Esophagus muscularis mucosa (tissue), 4 donors: Measurements from ENCODE around the gene ZNF333.

Experiments
- EP300 ChIP-seq: sonication (generic); formaldehyde crosslinking; IDR thresholded peaks from one replicate; pipeline ENCODE4 v1.6.1; 2017; ENCODE audit warnings: antibody characterized with exemption
- POLR2AphosphoS5 ChIP-seq, 2 donors: sonication (generic); formaldehyde crosslinking; IDR thresholded peaks; one replicate each; pipeline ENCODE4 v1.6.1; 2017; ENCODE audit warnings: antibody characterized with exemption in 2 of 2
- TF ChIP-seq, protein P1 (sequence below), 3 experiments: fragments of 200-600 bp in 2 of 3; fragments of 450-650 bp in 1 of 3; sonication (generic) in 2 of 3; IDR thresholded peaks; one replicate each; pipeline ENCODE4 v1.5.1; 2017 to 2019; ENCODE audit warnings: antibody characterized with exemption in 3 of 3, mild to moderate bottlenecking in 2 of 3, moderate library complexity in 1 of 3

DNA sequence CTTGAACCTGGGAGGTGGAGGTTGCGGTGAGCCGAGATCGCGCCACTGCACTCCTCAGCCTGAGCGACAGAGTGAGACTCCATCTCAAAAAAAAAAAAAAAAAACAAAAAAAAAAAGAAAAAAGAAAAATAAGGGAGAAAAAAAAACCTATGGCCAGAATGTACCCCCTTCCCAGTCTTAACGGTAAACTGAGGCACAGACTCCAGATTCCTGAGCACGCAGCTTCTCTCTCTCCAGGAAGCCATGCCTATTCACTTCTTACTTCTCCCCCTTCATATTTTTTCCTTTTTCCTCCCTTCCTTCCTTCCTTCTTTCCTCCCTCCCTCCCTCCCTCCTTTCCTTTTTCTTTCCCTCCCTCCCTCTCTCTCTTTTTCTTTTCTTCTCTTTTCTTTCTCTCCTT, 83.1 kb downstream of the ZNF333 start:
- TF ChIP-seq EP300, result no peak
- TF ChIP-seq, protein P1, sequence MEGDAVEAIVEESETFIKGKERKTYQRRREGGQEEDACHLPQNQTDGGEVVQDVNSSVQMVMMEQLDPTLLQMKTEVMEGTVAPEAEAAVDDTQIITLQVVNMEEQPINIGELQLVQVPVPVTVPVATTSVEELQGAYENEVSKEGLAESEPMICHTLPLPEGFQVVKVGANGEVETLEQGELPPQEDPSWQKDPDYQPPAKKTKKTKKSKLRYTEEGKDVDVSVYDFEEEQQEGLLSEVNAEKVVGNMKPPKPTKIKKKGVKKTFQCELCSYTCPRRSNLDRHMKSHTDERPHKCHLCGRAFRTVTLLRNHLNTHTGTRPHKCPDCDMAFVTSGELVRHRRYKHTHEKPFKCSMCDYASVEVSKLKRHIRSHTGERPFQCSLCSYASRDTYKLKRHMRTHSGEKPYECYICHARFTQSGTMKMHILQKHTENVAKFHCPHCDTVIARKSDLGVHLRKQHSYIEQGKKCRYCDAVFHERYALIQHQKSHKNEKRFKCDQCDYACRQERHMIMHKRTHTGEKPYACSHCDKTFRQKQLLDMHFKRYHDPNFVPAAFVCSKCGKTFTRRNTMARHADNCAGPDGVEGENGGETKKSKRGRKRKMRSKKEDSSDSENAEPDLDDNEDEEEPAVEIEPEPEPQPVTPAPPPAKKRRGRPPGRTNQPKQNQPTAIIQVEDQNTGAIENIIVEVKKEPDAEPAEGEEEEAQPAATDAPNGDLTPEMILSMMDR (IDR thresholded peaks at IDR 0.05), result no peak
- no peak for TF ChIP-seq POLR2AphosphoS5 (IDR thresholded peaks at IDR 0.05)
